HG02678 (cell line): ENCODE results near the gene PSMD9.

Source experiments
- ATAC-seq: cut with Tn5 transposase; IDR thresholded peaks from one replicate; pipeline ENCODE4 v1.9.1; 2021; ENCODE audit warnings: mild to moderate bottlenecking, moderate library complexity; ENCODE audit not compliant: unreplicated experiment

PSMD9 gene

DNA sequence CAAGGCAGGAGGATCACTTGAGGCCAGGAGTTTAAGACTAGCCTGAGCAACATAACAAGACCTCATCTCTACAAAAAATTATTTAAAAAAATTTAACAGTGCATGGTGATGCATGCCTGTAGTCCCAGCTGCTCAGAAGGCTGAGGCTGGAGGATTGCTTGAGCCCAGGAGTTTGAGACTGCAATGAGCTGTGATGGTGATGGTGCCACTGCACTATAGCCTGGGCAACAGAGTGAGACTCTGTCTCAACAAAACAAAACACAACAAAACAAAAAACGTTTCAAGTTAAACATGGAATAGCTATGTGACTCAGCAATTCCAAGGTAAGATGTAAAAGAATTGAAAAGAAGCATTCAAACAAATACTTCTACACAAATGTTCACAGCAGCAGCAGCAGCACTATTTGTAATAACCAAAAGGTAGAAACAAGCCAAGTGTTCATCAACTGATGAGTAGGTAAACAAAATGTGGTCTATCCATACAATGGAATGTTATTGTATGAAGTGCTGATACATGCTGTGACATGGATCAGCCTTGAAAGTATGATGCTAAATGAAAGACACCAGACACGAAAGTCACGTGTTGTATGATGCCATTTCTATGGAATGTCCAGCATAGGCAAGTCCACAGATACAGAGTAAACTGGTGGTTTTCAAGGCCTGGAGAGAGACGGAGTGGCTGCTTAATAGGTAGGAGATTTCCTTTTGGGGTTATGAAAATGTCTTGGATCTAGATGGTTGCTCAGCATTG lies 61.2 kb downstream of the PSMD9 start:
- ATAC-seq, result no peak

DNA sequence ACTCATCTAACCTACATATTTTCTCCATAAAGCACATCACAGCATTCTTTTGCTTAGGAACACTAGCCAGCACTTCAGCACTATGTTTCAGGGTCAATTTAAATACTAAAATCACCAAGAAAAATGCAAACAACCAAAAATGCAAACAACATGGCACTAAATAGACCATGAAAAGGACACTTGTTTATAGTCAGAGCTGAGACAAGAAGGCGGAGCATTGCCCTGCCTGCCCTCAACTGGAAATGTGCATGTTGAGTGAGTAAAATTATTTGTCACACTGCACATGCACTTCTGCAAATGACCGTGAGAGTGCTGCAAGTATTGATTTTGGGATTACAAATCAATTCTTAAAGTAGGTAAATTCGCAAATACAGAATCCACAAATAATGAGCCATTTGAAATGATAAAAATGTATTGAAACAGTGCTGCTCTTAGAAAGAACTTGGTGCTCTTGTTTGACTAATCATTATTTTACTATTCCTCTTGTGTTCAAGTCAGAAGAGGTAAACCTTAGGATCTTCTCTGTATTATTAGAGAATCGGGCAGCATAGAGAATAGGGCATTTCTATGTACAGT lies 64.6 kb downstream of the PSMD9 start:
- ATAC-seq, result no peak

GRCh38 chr12:121953695-121954094 lies 65.1 kb downstream of the PSMD9 start:
- ATAC-seq, result no peak

DNA sequence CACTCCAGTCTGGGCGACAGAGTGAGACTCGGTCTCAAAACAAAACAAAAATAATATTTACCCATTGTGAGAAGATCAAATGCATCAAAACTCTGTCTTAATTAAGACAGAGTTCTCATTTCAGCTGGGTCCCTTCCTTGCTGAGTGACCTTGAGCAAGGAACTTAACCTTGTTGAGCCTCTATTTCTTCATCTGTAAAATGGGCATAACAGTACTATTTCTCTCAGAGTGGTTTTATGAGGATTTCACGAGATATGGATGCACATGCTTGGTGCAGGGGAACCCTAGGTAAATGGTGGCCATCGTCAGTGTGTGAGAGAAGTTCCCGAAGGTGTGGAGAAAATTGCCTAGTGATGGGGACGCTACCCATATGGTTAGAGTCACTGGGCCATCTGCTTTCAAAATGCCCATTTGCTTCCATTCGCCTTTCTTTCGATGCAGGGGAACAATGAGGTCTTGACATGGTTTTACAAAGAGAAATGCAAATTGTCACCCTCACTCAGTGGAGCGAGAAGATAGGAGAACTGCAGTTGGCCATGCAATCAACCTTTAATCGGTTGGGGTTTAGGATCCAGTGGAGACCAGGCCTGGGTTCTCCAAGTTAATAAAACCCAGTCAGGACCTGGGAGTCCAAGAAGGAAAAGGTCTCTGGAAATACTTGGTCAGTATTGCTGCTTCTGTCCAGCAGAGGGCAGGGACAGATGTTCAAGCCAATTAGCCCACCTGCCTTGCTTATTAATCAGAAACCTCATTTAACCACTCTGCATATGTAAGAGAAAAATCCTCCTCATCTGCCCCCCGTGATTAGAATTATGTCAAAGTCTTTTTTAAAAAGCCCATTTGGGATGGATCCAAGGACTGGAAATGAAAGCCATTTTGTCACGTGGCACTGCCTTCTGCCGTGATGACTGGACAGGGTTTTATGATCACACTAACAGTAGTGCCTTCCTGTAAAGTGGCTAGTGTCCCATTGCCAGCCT lies 67.0 kb downstream of the PSMD9 start:
- no peak for ATAC-seq

DNA sequence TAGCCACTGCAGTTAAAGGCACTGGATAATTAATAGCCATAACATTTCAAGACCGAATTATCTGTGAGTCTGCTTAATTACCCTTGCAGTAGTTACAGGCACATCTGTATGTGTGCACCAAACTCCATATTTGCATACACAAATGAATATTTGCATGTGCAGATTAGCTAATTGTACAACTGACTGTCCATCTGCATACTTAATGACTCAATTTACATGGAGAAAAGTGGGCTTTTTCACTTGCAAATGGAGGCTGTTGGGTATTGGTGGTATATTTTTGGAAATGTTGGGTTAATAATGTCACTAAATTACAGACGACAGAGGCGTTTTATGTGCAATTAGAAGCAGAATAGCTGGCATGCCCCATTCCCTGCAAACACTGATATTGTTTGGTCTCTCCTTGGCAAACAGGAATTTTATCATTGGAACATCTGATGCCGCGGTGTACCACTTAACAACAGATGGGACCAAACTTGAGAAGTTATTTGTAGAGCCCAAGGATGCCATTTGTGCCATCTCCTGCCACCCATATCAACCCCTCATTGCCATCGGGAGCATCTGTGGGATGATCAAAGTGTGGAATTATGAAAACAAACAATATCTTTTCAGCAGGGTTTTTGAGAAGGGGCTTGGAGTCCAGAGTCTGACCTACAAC lies 69.4 kb downstream of the PSMD9 start:
- no peak for ATAC-seq

DNA sequence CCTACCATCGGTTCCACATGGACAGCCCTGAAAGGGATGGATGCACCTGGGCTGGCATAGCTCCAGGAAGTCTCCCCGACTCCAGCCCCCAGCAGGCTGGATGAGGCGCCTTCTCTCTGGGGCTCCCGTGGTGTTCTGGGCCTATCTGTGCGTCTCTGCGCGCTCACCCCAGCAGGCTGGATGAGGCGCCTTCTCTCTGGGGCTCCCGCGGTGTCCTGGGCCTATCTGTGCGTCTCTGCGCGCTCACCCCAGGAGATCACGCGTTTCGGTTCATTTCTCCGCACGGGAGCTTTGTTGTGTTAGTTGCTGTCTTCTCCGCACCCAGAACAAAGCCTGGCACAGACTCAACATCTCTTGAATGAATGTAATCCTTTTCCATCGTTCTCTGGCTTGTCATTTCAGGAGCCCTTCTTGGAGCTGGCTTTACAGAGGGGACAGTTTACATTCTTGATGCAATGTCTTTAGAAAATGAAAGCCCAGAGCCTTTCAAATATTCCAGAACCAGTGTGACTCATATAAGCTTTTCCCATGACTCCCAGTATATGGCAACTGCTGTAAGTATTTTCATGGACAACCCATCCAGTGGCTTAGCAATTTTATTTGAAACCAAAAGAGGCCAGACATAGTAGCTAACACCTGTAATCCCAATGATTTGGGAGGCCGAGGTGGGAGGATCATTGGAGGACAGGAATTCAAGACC lies 70.1 kb downstream of the PSMD9 start:
- ATAC-seq, result no peak

GRCh38 chr12:121960541-121960940 lies 72.0 kb downstream of the PSMD9 start:
- ATAC-seq, result no peak

DNA sequence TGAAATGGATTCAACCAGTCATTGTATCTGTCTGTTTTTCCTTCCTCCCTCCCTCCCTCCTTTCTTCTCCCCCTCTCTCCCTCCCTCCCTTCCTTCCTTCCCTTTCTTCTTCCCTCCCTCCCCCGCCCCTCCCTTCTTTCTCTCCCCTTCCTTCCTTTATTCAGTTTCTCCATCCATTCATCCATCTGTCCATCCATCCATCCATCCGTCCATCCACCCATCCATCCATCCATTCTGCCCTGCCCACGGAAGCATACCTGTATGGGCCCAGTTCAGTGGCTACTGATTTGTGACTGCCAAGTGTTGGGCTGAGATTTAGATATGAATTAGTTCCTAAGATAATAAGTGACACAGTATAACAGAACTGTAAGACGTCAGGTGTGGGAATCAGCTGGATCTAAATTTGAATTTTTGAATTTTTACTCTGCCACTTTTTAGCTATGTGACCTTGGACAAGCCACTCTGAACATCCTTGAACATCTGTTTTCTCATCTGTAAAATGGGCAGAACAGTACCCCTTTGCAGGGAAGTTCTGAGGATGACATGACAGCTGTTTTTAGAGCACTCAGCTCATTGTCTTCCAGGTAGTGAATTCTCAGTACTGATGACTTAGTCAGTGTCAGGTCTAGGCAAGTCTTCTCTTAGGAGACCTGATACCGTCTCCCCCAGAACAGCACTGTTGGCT lies 72.7 kb downstream of the PSMD9 start:
- ATAC-seq, result no peak

GRCh38 chr12:121963341-121964018 lies 74.9 kb downstream of the PSMD9 start:
- no peak for ATAC-seq

GRCh38 chr12:121964813-121965643 lies 76.4 kb downstream of the PSMD9 start:
- no peak for ATAC-seq

GRCh38 chr12:121966959-121967358 lies 78.4 kb downstream of the PSMD9 start:
- no peak for ATAC-seq
